Breast epithelium (tissue), 4 donors: ENCODE data around the gene KCNK10. TPM values are rescaled to one million over a fixed set of nuclear protein-coding genes. Genes with fewer than 3 reads are reported as not detected.

Source experiments
- DNase-seq, 2 donors: peaks; one replicate each; pipeline ENCODE4 v3.0.0-alpha.2; 2019; ENCODE audit warnings: low spot score in 2 of 2
- H3K27ac ChIP-seq, 2 donors: fragments of 200-600 bp; sonication (generic) in 1 of 2; one replicate each; pipeline ENCODE4 v1.5.1; 2016 to 2019; ENCODE audit warnings: mild to moderate bottlenecking in 1 of 2
- H3K27me3 ChIP-seq, 2 donors: fragments of 200-600 bp; sonication (generic) in 1 of 2; one replicate each; pipeline versions ENCODE4 v1.5.1 to v1.6.0; 2017 to 2019; ENCODE audit warnings: control low read depth in 1 of 2, mild to moderate bottlenecking in 1 of 2
- H3K36me3 ChIP-seq: fragments of 200-600 bp; one replicate; pipeline ENCODE4 v1.5.1; 2019
- H3K4me1 ChIP-seq, 2 donors: fragments of 200-600 bp; sonication (generic); one replicate each; pipeline ENCODE4 v1.5.1; 2016 to 2019; ENCODE audit warnings: control low read depth in 1 of 2
- H3K4me3 ChIP-seq, 3 donors: fragments of 200-600 bp; sonication (generic); 1 replicate in 2 of 3; 2 replicates in 1 of 3; pipeline ENCODE4 v1.5.1; 2016 to 2019; ENCODE audit warnings: mild to moderate bottlenecking in 3 of 3, moderate library complexity in 2 of 3
- H3K9me3 ChIP-seq, 2 donors: fragments of 200-600 bp; sonication (generic) in 1 of 2; one replicate each; pipeline ENCODE4 v1.5.1; 2016 to 2019; ENCODE audit warnings: control low read depth in 1 of 2
- CTCF ChIP-seq, 3 donors: fragments of 450-650 bp; IDR thresholded peaks; one replicate each; pipeline ENCODE4 v1.5.1; 2016 to 2017; ENCODE audit warnings: antibody characterized with exemption in 3 of 3, mild to moderate bottlenecking in 3 of 3, moderate library complexity in 3 of 3
- POLR2A ChIP-seq: fragments of 450-650 bp; IDR thresholded peaks from one replicate; pipeline ENCODE4 v1.6.1; 2016; ENCODE audit warnings: antibody characterized with exemption, mild to moderate bottlenecking, moderate library complexity
- POLR2AphosphoS5 ChIP-seq, 3 donors: sonication (generic); formaldehyde crosslinking; IDR thresholded peaks; one replicate each; pipeline ENCODE4 v1.6.1; 2017; ENCODE audit warnings: antibody characterized with exemption in 3 of 3
- intact Hi-C: fragments of 100-400 bp; cut with DNase I; formaldehyde crosslinking; loops from one replicate; pipeline ENCODE4 v1.15.1; 2023; ENCODE audit warnings: low total_unique reads
- total RNA-seq, 3 donors: library from RNA; depleted of rRNA; stranded (reverse); fragments of >200 nt; gene quantifications; one replicate each; pipeline ENCODE4 v1.1.0, GENCODE V29; 2016

KCNK10 gene
- total RNA-seq, 3 donors from 2014 or later = 0.33 TPM; not detected in 2

- Histone ChIP-seq H3K4me1 (no peaks in the 10 kb centered on the region), H3K4me3 (no peak overlapping the region), H3K9me3 (no peaks in the 10 kb centered on the region), H3K27me3 (peaks cover 0 to 9% of the 10 kb centered on the region in 2 donors), H3K27ac (no peak overlapping the region), H3K36me3 (no peaks in the 10 kb centered on the region)
- DNase-seq = no peak
- intact Hi-C loops = no loop called here
- TF ChIP-seq CTCF (IDR thresholded peaks at IDR 0.05) (no peak), POLR2A (no peak), POLR2AphosphoS5 (IDR thresholded peaks at IDR 0.05) (no peak)
These were observed 128.5 kb downstream of the KCNK10 start for GRCh38 chr14:88194531-88194930.

- H3K9me3 ChIP-seq = no peaks in the 10 kb centered on the region
- peaks cover 0 to 9% of the 10 kb centered on the region in 2 donors for H3K27me3 ChIP-seq
- no peak overlapping the region for H3K4me3 ChIP-seq
- intact Hi-C loops = no loop called here
- no peaks in the 10 kb centered on the region for H3K36me3 ChIP-seq
- no peak for DNase-seq
- no peaks in the 10 kb centered on the region for H3K4me1 ChIP-seq
- TF ChIP-seq POLR2AphosphoS5 (IDR thresholded peaks at IDR 0.05) (no peak), CTCF (IDR thresholded peaks at IDR 0.05) (no peak), POLR2A (no peak)
- no peak overlapping the region for H3K27ac ChIP-seq
These were observed 131.5 kb downstream of the KCNK10 start for GRCh38 chr14:88191605-88192004.

- Histone ChIP-seq H3K4me1 (no peaks in the 10 kb centered on the region), H3K4me3 (peak overlapping the region in 2 of 3 donors; percentile 15 to 39)
These were observed 133.5 kb downstream of the KCNK10 start for GRCh38 chr14:88189417-88190191.

GRCh38 chr14:88188745-88189416, 134.2 kb downstream of the KCNK10 start:
- no peaks in the 10 kb centered on the region for H3K4me1 ChIP-seq
- intact Hi-C loops = no loop called here
- no peak for DNase-seq
- H3K4me3 ChIP-seq = peak overlapping the region in 2 of 3 donors; percentile 15 to 39
- no peaks in the 10 kb centered on the region for H3K9me3 ChIP-seq
- no peaks in the 10 kb centered on the region for H3K36me3 ChIP-seq
- no peak overlapping the region for H3K27ac ChIP-seq
- TF ChIP-seq POLR2A (no peak), POLR2AphosphoS5 (IDR thresholded peaks at IDR 0.05) (no peak), CTCF (IDR thresholded peaks at IDR 0.05) (no peak)
- no peaks in the 10 kb centered on the region for H3K27me3 ChIP-seq

More at GRCh38 chr14:88189417-88190191, 133.5 kb downstream of the KCNK10 start:
- Histone ChIP-seq H3K36me3 (no peaks in the 10 kb centered on the region), H3K27me3 (no peaks in the 10 kb centered on the region), H3K9me3 (no peaks in the 10 kb centered on the region), H3K27ac (no peak overlapping the region)
- peak in 1 of 2 donors; percentile 55 for DNase-seq
- intact Hi-C loops = no loop called here
- TF ChIP-seq CTCF (IDR thresholded peaks at IDR 0.05) = peak in 2 of 3 donors; percentile 24 to 47
- no peak for TF ChIP-seq POLR2AphosphoS5 (IDR thresholded peaks at IDR 0.05)

GRCh38 chr14:88185843-88186242, 137.2 kb downstream of the KCNK10 start:
- DNase-seq = no peak
- H3K9me3 ChIP-seq = no peaks in the 10 kb centered on the region
- intact Hi-C loops = no loop called here
- no peaks in the 10 kb centered on the region for H3K36me3 ChIP-seq
- no peak overlapping the region for H3K27ac ChIP-seq
- no peak for TF ChIP-seq POLR2A
- no peak for TF ChIP-seq POLR2AphosphoS5 (IDR thresholded peaks at IDR 0.05)
- TF ChIP-seq CTCF (IDR thresholded peaks at IDR 0.05) = no peak
- H3K4me3 ChIP-seq = no peak overlapping the region
- H3K27me3 ChIP-seq = no peaks in the 10 kb centered on the region
- H3K4me1 ChIP-seq = no peaks in the 10 kb centered on the region
